Panc1 (cell line): ENCODE results near the gene ADAMTS1. TPM values are rescaled to one million over a fixed set of nuclear protein-coding genes. Genes with fewer than 3 reads are reported as not detected.

Experiments
- ATAC-seq: fragments of 200-7000 bp; cut with Tn5 transposase; 2 replicates; pipeline ENCODE4 v1.9.1; 2020; ENCODE audit warnings: mild to moderate bottlenecking, moderate library complexity
- BruUV-seq: library from RNA; stranded (reverse); fragments of 400-500 nt; replicated peaks from 2 replicates; lab custom pipeline; 2021; lab: Mats Ljungman, UMichigan
- CTCF ChIA-PET: fragments of 300-600 bp; sonication (Branson Sonifier 250); formaldehyde crosslinking; loops from one replicate; lab custom pipeline; 2022; ENCODE audit warnings: antibody characterized with exemption; lab: Charles Lee
- POLR2A ChIA-PET: fragments of 300-600 bp; sonication (Branson Sonifier 250); formaldehyde crosslinking; loops from one replicate; lab custom pipeline; 2022; ENCODE audit warnings: antibody characterized with exemption; lab: Charles Lee
- DNase-seq: peaks from one replicate; pipeline ENCODE4 v3.0.0-alpha.2; 2010; ENCODE audit warnings: low read depth, low spot score
- H3K27ac ChIP-seq: 2 replicates; pipeline ENCODE4 v1.5.1; 2011; ENCODE audit warnings: mild to moderate bottlenecking, low read length, inconsistent platforms
- H3K27me3 ChIP-seq: fragments of 200-500 bp; sonication (Bioruptor generic); 2 replicates; pipeline ENCODE4 v1.6.0; 2014; ENCODE audit warnings: low read length, inconsistent platforms; ENCODE audit not compliant: control insufficient read depth, insufficient read depth
- H3K36me3 ChIP-seq: fragments of 200-500 bp; sonication (Bioruptor generic); 2 replicates; pipeline ENCODE4 v1.5.1; 2014; ENCODE audit warnings: inconsistent platforms, mild to moderate bottlenecking, low read length, moderate library complexity; ENCODE audit not compliant: control insufficient read depth, insufficient read depth
- H3K4me1 ChIP-seq: 2 replicates; pipeline ENCODE4 v1.5.1; 2011; ENCODE audit warnings: inconsistent platforms, mild to moderate bottlenecking, low read length, moderate library complexity; ENCODE audit not compliant: control insufficient read depth, insufficient read depth
- H3K4me3 ChIP-seq, 2 experiments: 2 replicates each; pipeline ENCODE4 v1.5.1; 2011 to 2012; ENCODE audit warnings: low read depth in 2 of 2, low read length in 2 of 2, mild to moderate bottlenecking in 2 of 2, inconsistent platforms in 1 of 2, moderate library complexity in 1 of 2
- H3K9me3 ChIP-seq: fragments of 200-500 bp; sonication (Bioruptor generic); 2 replicates; pipeline ENCODE4 v1.5.1; 2014; ENCODE audit warnings: low read depth, mild to moderate bottlenecking, inconsistent platforms, low read length, moderate library complexity; ENCODE audit not compliant: control insufficient read depth, insufficient read depth
- CTCF ChIP-seq: fragments of 450-650 bp; IDR thresholded peaks from 2 replicates; pipeline ENCODE4 v1.5.1; 2017; ENCODE audit warnings: mild to moderate bottlenecking
- POLR2AphosphoS5 ChIP-seq: IDR thresholded peaks from 2 replicates; pipeline ENCODE4 v1.6.1; 2012; ENCODE audit warnings: mild to moderate bottlenecking, low read depth, low read length, moderate library complexity
- REST ChIP-seq, 2 experiments: IDR thresholded peaks; 2 replicates each; pipeline ENCODE4 v1.6.1; 2011 to 2012; ENCODE audit warnings: low read depth in 2 of 2, control low read depth in 1 of 2, low read length in 1 of 2, mild to moderate bottlenecking in 1 of 2, moderate library complexity in 1 of 2; ENCODE audit not compliant: insufficient read depth in 1 of 2
- SIN3A ChIP-seq: IDR thresholded peaks from 2 replicates; pipeline ENCODE4 v1.6.1; 2012; ENCODE audit warnings: low read depth, mild to moderate bottlenecking, low read length, moderate library complexity, borderline replicate concordance; ENCODE audit not compliant: insufficient read depth
- TCF7L2 ChIP-seq: IDR thresholded peaks from 2 replicates; pipeline ENCODE4 v1.6.1; 2011; ENCODE audit warnings: mild to moderate bottlenecking, low read depth, low read length, inconsistent platforms
- in situ Hi-C: cut with HindIII; loops from 2 replicates; pipeline ENCODE4 v1.10.0; 2016; ENCODE audit warnings: low sequenced_read_pairs, low pct_unique_long_range_greater_than_20kb
- intact Hi-C: fragments of 100-400 bp; cut with micrococcal nuclease; formaldehyde crosslinking; loops from one replicate; pipeline ENCODE4 v1.10.0; 2022; ENCODE audit not compliant: unreplicated experiment
- total RNA-seq: library from RNA; stranded (reverse); gene quantifications from one replicate; pipeline ENCODE4 v1.2.1, GENCODE V29; 2021; ENCODE audit not compliant: unreplicated experiment

ADAMTS1 gene
- total RNA-seq, 1 experiment from 2014 or later: 3.3 TPM

- DNase-seq (no peak), ATAC-seq (no peak)
- no peak overlapping the region for H3K4me3 ChIP-seq
- TF ChIP-seq SIN3A (no peak), CTCF (no peak), REST (IDR thresholded peaks at IDR 0.05; ENCODE audit: insufficient read depth in 1 of 2, low read depth in 2 of 2, low read length in 1 of 2) (no peak), POLR2AphosphoS5 (no peak), TCF7L2 (no peak)
- BruUV-seq: no TSS peak
- in situ Hi-C loops: no loop called here
- intact Hi-C loops: no loop called here
- no peaks in the 10 kb centered on the region for H3K27me3 ChIP-seq
- no peaks in the 10 kb centered on the region for H3K36me3 ChIP-seq
- H3K9me3 ChIP-seq: no peaks in the 10 kb centered on the region
- H3K4me1 ChIP-seq: no peaks in the 10 kb centered on the region
- H3K27ac ChIP-seq: no peak overlapping the region
- ChIA-PET POLR2A (no interaction called here), CTCF (no interaction called here)
Observed at GRCh38 chr21:26813426-26813998, 31.7 kb downstream of the ADAMTS1 start.

GRCh38 chr21:26812173-26812572, 33.0 kb downstream of the ADAMTS1 start:
- CTCF ChIA-PET: no interaction called here
- in situ Hi-C loops (no loop called here), intact Hi-C loops (no loop called here)
- POLR2A ChIA-PET: no interaction called here
- TF ChIP-seq CTCF (no peak), SIN3A (no peak), TCF7L2 (no peak), REST (IDR thresholded peaks at IDR 0.05; ENCODE audit: insufficient read depth in 1 of 2, low read depth in 2 of 2, low read length in 1 of 2) (no peak), POLR2AphosphoS5 (no peak)
- H3K36me3 ChIP-seq: no peaks in the 10 kb centered on the region
- no peak for ATAC-seq
- DNase-seq: no peak
- BruUV-seq: no TSS peak
- no peak overlapping the region for H3K4me3 ChIP-seq
- no peaks in the 10 kb centered on the region for H3K27me3 ChIP-seq
- no peaks in the 10 kb centered on the region for H3K9me3 ChIP-seq
- no peak overlapping the region for H3K27ac ChIP-seq
- H3K4me1 ChIP-seq: no peaks in the 10 kb centered on the region
